Keratinocyte (primary cell): Measurements from ENCODE around the gene MYORG.

ENCODE experiments used
- CTCF ChIP-seq, 3 experiments: IDR thresholded peaks in 1 of 3; conservative IDR thresholded peaks in 1 of 3; optimal IDR thresholded peaks in 1 of 3; 2 replicates in 2 of 3; 3 replicates in 1 of 3; pipeline versions ENCODE3 to v1.5.1; 2011; ENCODE audit warnings: low read length in 3 of 3, mild to moderate bottlenecking in 3 of 3, moderate library complexity in 2 of 3, control low read depth in 1 of 3, inconsistent platforms in 1 of 3; ENCODE audit not compliant: insufficient read depth in 2 of 3; ENCODE audit errors: extremely low read depth in 1 of 3
- EZH2 ChIP-seq: IDR thresholded peaks from one replicate; pipeline ENCODE4 v1.6.1; 2012; ENCODE audit warnings: inconsistent platforms, mild to moderate bottlenecking, low read length, moderate library complexity

GRCh38 chr9:34386656-34387055 lies 10.0 kb upstream of the MYORG start:
- TF ChIP-seq CTCF (optimal IDR thresholded peaks at IDR 0.05 in 1 of 3, IDR thresholded peaks at IDR 0.05 in 1 of 3, conservative IDR thresholded peaks at IDR 0.05 in 1 of 3; ENCODE audit: extremely low read depth in 1 of 3, insufficient read depth in 2 of 3, low read length in 3 of 3) (no peak), EZH2 (no peak)
